ENCODE measurements around the gene CYB561D2. TPM values are rescaled to one million over a fixed set of nuclear protein-coding genes. Genes with fewer than 3 reads are reported as not detected.

Gene CYB561D2
- total and polyA plus RNA-seq, 10 of the 15 experiments (the other 5 are each of a cell fraction or from before 2014, with no cell fraction given) = 7.6 to 39.2 (median 18.8) TPM

DNA sequence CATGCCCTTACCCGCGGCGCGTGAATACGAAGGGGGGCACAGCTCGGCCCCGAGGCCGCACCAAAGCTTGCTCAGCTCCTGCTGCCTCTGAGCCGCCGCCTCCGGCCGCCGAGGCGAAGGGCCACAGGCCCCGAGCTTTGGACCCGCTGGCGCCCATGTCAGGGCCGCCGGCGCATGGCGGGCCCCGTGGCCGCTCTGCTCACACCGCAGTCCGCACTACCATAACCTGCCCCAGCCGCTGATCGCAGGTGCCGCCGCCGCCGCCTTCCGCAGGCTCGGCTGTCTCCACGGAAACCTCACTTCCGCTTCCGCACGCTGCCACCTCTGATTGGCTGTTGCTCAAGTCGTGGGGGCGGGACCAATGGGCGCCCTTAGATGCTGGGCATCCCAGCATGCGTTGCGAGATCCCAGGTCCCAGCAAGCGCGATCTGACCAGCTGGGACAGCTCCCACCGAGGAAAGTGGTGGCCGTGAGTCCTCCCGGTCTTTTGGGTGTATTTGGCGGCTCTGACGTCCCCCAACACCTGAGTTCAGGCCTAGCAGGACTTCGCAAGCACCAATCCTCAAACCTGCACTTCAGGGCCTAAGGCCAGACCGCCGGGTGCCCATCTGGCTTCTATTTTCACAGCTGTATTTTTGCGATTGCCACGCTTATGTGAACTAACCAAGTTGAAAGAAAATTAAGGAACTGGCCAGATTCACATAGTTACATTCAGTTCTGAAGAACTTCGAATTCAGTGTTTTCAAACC, 22.5 kb upstream of the CYB561D2 start, which contains the start of gene TUSC2 (continued):
- TF ChIP-seq REST (IDR thresholded peaks at IDR 0.05; ENCODE audit: low read depth, low read length) = no peak
- peak; percentile 87 for TF ChIP-seq CREM (IDR thresholded peaks at IDR 0.05; ENCODE audit: low read depth)
- TF ChIP-seq STAT1 (conservative IDR thresholded peaks at IDR 0.05) = 0 out of 2 replicates have a peak, but pooled peaks have one; percentile 24
- TF ChIP-seq POLR2AphosphoS2 (IDR thresholded peaks at IDR 0.05; ENCODE audit: low read depth, low read length) = peak; percentile 91
- TF ChIP-seq IRF4 (IDR thresholded peaks at IDR 0.05; ENCODE audit: low read depth, low read length) = 0 out of 2 replicates have a peak, but pooled peaks have one; percentile 37
- TF ChIP-seq ZZZ3 (IDR thresholded peaks at IDR 0.05; ENCODE audit: control insufficient read depth, insufficient read length, low read depth) = no peak
- TF ChIP-seq NFYA (IDR thresholded peaks at IDR 0.05; ENCODE audit: borderline replicate concordance, low read depth, low read length) = peak; percentile 9; the same call in 1 of the 2 replicates
- no peak for TF ChIP-seq BCL11A (IDR thresholded peaks at IDR 0.05; ENCODE audit: low read depth, low read length)
- TF ChIP-seq MLLT1 (IDR thresholded peaks at IDR 0.05) = 0 out of 2 replicates have a peak, but pooled peaks have one; percentile 28
- TF ChIP-seq RELA (IDR thresholded peaks at IDR 0.05; ENCODE audit: borderline replicate concordance, partially characterized antibody) = no peak
- peak; percentile 59 for TF ChIP-seq HCFC1 (IDR thresholded peaks at IDR 0.05; ENCODE audit: low read length)
- TF ChIP-seq, protein P1, sequence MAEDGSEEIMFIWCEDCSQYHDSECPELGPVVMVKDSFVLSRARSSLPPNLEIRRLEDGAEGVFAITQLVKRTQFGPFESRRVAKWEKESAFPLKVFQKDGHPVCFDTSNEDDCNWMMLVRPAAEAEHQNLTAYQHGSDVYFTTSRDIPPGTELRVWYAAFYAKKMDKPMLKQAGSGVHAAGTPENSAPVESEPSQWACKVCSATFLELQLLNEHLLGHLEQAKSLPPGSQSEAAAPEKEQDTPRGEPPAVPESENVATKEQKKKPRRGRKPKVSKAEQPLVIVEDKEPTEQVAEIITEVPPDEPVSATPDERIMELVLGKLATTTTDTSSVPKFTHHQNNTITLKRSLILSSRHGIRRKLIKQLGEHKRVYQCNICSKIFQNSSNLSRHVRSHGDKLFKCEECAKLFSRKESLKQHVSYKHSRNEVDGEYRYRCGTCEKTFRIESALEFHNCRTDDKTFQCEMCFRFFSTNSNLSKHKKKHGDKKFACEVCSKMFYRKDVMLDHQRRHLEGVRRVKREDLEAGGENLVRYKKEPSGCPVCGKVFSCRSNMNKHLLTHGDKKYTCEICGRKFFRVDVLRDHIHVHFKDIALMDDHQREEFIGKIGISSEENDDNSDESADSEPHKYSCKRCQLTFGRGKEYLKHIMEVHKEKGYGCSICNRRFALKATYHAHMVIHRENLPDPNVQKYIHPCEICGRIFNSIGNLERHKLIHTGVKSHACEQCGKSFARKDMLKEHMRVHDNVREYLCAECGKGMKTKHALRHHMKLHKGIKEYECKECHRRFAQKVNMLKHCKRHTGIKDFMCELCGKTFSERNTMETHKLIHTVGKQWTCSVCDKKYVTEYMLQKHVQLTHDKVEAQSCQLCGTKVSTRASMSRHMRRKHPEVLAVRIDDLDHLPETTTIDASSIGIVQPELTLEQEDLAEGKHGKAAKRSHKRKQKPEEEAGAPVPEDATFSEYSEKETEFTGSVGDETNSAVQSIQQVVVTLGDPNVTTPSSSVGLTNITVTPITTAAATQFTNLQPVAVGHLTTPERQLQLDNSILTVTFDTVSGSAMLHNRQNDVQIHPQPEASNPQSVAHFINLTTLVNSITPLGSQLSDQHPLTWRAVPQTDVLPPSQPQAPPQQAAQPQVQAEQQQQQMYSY (CRISPR knock-in tag; IDR thresholded peaks at IDR 0.05) = no peak
- no peak for TF ChIP-seq E2F4 (IDR thresholded peaks at IDR 0.05; ENCODE audit: low read depth, low read length)
- TF ChIP-seq, protein P2, sequence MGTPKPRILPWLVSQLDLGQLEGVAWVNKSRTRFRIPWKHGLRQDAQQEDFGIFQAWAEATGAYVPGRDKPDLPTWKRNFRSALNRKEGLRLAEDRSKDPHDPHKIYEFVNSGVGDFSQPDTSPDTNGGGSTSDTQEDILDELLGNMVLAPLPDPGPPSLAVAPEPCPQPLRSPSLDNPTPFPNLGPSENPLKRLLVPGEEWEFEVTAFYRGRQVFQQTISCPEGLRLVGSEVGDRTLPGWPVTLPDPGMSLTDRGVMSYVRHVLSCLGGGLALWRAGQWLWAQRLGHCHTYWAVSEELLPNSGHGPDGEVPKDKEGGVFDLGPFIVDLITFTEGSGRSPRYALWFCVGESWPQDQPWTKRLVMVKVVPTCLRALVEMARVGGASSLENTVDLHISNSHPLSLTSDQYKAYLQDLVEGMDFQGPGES (IDR thresholded peaks at IDR 0.05) = peak; percentile 71
- no peak for TF ChIP-seq FOXM1 (IDR thresholded peaks at IDR 0.05; ENCODE audit: low read depth, low read length)
- TF ChIP-seq MEF2A (IDR thresholded peaks at IDR 0.05; ENCODE audit: insufficient read depth, low read depth, low read length) = no peak
- peak; percentile 91 for TF ChIP-seq MXI1 (IDR thresholded peaks at IDR 0.05; ENCODE audit: low read depth, low read length)
- no peak for TF ChIP-seq ZNF622 (IDR thresholded peaks at IDR 0.05)

All from GM12878 (cell line).